Smooth muscle cell of the brain vasculature (primary cell): Measurements from ENCODE around the gene MAGI3.
"Not testable (repeated sequence)": the region's sequence is repeated elsewhere in the genome, so short reads cannot be mapped to it uniquely, and the experiment has no call there.

Experiments
- DNase-seq: peaks from one replicate; pipeline ENCODE4 v3.0.0-alpha.2; 2012; ENCODE audit warnings: low read depth, low spot score

The MAGI3 gene

DNA sequence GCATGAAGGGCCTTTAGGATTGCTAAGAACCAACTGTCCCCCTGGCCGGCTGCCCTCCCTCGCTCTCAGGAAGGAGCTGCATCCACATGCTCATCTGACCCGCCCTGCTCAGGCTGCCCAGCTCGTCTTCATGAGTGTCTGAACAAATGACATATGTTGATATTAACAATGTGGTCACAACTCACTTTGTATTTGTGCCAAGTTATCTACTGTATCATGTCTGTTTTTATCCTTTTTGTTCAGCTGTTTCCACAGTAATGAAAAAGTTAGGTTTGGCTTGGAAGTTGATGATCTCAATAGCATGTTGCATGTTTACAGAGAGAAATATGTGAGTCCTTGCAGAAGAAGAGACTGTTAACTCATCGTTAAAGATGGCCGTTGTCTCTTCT, 293.8 kb downstream of the MAGI3 start:
- no peak for DNase-seq

DNA sequence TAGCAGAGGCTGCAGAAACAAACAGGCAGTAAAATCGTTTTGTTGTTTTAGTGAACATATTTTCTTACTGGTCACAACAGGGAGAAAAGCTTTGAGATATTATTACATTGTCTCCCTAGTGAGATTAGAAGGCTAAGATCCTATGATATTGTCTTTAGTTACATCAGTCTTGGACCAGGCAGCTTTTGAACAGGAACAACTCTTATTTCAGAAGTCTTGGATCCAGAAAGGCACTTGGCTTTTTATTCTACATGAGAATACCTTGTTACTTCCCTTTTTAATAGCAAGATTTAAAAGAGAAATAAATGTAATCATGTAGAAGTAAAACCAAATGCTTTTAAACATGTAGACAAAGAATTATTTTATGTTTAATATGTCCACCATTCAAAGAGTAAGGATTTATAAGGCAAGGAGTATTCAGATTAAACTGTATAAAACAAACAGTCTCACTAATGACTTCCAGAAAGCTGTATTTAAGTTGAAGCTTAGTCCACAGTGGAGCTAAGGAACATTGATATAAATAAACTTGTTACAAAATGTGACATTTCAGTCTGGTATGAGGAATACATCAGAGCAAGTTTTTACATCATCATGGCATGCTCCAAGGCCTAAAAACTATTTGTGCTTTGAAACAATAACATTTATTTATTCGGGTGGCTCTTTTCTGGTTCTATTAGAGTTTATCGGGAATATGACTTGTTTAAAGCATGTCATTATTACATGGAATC, 296.7 kb downstream of the MAGI3 start:
- no peak for DNase-seq

DNA sequence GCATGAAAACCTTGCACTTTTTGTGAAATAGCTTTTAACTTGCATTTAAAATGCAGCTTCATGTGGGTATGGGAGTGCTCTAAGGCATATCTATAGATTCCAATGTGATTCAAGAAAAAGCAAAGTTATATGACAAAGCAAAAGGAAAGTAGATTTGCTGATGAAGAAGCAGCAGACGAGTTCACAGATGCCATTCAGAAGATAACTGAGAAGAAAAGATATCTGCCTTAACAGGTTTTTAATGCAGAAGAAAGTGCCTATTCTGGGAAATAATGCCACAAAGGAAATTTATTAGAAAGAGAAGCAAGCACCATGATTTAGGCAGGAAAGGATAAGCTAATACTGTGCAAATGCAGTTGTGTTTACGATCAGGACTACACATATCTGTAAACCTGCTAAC, 300.9 kb downstream of the MAGI3 start:
- no peak for DNase-seq

DNA sequence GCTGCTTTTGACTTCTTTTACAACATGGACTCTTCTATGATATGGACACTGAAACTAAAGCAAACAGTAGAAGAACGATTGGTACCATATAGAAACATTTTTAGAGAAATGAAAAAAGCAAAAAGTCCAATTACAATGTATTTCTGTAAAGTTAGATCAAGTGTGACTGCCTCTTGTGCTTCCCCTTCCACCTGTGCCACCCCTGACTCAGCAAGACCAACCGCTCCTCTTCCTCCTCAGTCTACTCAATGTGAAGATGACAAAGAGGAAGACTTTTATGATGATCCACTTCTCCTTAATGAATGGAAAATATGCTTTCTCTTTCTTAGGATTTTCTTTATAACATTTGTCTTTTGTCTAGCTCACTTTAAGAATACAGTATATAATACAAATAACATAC, 302.0 kb downstream of the MAGI3 start:
- no peak for DNase-seq

DNA sequence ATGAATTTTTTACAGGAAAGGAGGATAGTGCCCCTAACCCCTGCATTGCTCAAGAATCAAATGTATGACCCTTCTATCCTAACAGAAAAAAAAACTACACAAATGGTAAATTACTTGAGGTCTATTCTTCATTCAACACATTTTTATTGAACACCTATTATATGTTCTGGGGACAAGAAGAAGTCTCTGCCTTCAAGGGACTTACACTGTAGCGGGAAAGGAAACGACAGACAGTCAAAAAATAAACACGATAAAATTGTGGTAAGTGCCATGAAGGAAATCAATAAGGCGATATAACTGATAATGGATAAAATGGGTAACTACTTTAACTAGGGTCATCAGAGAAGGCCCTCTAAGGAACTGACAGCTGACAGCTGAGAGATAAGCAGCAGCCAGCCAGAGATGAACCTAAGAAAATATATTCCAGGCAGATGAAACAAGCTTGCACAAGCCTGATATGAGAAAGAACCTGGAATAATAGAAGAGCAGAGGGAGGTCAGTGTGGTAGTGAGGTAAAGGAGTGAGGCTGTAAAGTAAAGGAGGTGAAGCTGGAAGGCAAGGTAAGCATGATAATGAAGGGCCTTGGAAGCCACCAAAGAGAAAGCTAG, 302.6 kb downstream of the MAGI3 start:
- DNase-seq, result no peak

DNA sequence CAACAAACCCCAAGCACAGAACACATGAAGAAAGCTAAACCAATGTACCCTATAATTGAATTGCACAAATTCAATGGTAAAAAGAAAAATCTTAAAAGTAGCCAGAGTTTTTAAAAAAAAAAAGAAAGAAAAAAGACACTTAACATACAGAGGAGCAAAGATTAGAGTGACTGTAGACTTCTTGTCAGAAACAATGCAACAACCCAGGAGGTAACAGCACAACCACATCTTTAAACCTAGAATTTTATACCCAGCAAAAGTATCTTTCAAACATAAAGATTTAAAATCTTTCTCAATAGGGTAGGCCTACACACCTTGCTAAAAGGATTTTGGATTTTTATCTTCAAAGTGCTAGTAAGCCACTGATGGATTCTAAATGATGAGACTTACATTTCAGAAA, 304.6 kb downstream of the MAGI3 start:
- no peak for DNase-seq

DNA sequence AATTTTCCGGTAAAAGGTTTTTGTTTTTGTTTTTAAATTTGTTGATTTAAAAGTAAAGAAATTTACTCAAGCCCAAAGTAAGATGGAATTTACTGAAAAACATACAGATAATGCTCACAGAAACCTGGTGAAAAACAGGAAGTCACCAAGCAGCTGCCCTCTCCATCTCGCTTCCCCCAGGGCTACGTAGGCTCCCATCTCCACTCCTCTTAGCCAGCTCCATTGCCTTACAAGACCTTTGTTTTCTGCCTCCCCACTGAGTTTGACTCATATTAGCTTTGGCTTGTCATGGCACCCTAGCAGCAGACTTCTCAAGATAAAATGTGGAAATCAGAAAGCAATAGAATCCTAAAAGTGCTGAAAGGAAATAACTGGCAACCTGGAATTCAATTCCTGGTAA, 311.1 kb downstream of the MAGI3 start:
- peak; percentile 37 for DNase-seq

DNA sequence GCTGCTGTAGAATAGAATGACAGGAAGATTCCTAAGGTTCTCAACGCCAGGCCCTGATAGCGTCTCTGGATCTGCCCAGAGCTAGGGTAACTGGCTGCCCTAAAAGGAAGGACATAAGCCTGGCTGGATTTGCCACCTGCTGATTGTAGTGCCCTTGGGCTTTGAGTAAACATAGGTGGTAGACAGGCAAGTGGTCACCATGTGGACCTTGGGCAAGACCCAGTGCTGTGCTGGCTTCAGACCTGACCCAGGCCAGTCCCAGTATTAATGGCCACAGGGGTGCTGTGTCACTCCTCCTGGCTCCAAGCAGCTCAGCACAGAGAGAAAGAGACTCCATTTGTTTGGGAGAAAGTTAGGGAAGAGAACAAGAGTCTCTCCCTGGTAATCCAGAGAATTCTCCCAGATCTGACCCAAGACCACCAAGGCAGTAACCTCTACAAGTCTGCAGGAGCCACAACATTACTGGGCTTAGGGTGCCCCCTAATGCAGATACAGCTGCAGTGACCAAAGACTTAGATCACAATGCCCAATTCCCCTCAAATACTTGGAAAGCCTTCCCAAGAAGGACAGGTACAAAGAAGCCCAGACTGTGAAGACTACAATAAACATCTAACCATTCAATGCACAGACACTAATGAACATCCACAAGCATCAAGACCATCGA, 324.4 kb downstream of the MAGI3 start:
- DNase-seq, result no peak

DNA sequence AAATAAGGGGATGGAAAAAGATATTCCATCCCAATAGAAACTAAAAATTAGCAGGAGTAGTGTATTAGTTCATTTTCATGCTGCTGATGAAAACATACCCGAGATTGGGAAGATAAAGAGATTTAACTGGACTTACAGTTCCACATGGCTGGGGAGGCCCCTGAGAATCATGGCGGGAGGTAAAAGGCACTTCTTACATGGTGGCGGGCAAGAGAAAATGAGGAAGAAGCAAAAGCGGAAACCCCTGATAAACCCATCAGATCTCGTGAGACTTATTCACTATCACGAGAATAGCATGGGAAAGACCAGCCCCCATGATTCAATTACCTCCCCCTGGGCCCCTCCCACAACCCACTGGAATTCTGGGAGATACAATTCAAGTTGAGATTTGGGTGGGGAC, 327.2 kb downstream of the MAGI3 start:
- not testable (repeated sequence) for DNase-seq

DNA sequence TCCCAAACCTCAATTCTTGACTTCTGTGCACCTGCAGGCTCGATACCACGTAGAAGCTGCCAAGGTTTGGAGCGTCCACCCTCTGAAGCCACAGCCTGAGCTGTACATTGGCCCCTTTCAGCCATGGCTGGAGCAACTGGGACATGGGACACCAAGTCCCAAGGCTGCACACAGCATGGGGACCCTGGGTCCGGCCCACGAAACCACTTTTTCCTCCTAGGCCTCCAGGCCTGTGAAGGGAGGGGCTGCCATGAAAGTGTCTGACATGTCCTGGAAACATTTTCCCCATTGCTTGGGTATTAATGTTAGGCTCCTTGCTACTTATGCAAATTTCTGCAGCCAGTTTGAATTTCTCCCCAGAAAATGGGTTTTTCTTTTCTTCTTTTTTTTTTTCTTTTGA, 328.3 kb downstream of the MAGI3 start:
- DNase-seq, result not testable (repeated sequence)

DNA sequence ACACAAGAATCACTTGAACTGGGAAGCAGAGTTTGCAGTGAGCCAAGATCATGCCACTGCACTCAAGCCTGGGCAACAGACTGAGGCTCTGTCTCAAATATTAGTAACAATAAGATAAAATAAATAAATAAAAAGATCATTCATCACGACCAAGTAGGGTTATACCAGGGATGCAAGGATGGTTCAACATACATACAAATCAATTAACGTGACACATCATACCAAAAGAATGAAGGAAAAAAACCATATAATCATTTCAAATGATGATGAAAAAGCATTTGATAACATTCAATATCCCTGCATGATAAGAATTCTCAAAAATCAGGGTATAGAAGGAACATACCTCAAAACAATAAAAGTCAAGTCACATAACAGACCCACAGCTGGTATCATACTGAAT, 330.7 kb downstream of the MAGI3 start:
- no peak for DNase-seq

DNA sequence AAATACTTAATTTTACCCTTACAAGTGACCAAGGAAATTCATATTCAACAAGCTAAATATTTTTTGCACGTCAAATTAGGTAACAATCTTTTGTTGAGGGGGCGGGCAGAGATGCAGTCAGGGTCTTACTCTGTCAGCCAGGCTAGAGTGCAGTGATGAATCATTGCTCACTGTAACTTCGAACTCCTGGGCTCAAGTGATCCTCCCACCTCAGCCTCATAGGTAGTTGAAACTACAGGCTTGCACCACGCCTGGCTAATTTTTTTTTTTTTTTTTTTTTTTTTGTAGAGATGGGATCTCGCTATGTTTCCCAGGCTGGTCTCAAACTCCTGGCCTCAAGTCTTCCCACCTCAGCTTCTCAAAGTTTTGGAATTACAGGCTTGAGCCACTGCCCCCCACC, 342.5 kb downstream of the MAGI3 start:
- no peak for DNase-seq

DNA sequence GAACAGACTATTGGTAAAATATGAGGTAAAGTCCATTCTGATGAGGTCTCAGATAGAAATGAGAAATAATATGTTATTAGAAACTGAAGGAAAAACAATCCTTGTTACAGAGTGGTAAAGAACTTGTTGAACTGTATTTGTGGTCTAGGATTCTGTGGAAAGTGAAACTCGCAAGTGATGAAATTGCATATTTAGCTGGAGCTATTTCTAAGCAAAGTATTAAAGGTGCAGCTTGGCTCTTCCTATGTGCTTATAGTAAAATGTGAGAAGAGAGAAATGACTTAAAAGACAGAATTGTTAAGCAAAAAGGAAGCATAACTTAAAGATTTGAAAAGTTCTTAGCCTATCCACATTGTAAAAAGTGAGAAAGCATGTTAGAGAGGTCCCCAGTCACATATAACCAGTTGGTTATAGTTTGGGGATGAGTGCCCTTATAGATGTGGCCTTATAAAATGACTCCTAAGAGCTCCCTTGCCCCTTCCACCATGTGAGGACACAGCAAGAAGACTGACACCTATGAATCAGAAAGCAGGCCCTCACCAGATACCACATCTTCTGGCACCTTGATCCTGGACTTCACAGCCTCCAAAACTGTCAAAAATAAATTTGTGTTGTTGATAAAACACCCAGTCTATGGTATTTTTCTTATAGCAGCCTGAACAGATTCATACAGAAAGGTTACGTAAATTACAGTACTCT, 344.2 kb downstream of the MAGI3 start:
- no peak for DNase-seq
